ENCODE measurements around the gene AP4E1. TPM values are rescaled to one million over a fixed set of nuclear protein-coding genes. Genes with fewer than 3 reads are reported as not detected.
A peak's percentile ranks its signal among the peaks of the same experiment; 100 is the strongest.

AP4E1 gene
- total RNA-seq (6.5 TPM), polyA plus RNA-seq (5.9 TPM)
- long read RNA-seq, donor 1 = 0 reads
- long read RNA-seq, donor 2 = 0 reads
- long read RNA-seq, donor 3, full-length matches to known transcripts = 1 of 1 reads
- long read RNA-seq, donor 3, partial matches to known transcripts = 0 of 1 reads
- long read RNA-seq, donor 3, other reads (novel, unspliced or antisense) = 0 of 1 reads
- long read RNA-seq, donor 4, partial matches to known transcripts = 5 of 6 reads
- long read RNA-seq, donor 4, other reads (novel, unspliced or antisense) = 0 of 6 reads
- long read RNA-seq, donor 5 = 0 reads
- long read RNA-seq, donor 6 = 0 reads
- long read RNA-seq, donor 7, full-length matches to known transcripts = 1 of 1 reads
- long read RNA-seq, donor 7, partial matches to known transcripts = 0 of 1 reads
- long read RNA-seq, donor 7, other reads (novel, unspliced or antisense) = 0 of 1 reads
- long read RNA-seq, donor 8, full-length matches to known transcripts = 1 of 1 reads
- long read RNA-seq, donor 8, partial matches to known transcripts = 0 of 1 reads
- long read RNA-seq, donor 8, other reads (novel, unspliced or antisense) = 0 of 1 reads
- long read RNA-seq, donor 9 = 0 reads
- long read RNA-seq, donor 10 = 0 reads

DNA sequence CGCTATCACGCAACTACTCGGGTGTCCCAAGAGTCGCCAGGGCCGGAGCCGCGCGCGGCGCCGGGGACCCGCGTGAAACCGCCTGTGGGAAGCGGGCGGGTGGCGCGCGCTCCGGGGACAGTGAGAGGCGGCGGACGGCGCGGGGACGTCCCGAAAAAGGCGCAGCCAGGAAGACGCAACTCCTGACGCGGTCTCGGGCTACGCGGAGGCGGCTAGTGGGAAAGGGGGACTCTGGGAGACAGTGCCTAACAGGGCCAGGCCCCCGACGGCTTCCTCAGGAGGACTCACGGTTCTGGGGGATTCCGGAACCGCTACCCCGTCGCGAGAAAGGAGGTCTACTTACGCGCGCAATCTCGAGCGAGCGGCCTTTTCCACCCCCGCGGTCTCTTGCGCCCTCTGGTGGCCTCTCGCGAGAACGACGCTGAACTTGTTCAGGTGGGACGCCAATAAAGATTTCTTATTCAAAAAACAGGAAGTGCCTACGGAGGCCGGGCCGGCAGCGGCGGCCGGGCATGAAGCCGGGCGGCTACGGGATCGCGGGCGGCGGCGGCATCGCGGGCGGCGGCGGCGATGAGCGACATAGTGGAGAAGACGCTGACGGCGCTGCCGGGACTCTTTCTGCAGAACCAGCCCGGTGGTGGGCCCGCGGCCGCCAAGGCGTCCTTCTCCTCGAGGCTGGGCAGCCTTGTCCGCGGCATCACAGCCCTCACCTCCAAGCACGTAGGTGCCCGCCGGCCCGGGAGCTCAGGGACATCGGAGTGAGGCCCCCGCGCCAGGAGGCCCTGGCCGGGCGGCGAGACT is at the start of gene AP4E1:
TSS of gene AP4E1 (plus strand) at position 475 of the 801 bp plus-strand sequence. CDS start at position 571, 96 bp downstream.
- Histone ChIP-seq H3K36me3 (ENCODE audit: control insufficient read depth in 2 of 2, insufficient read depth in 2 of 2, low read length in 1 of 2) (peaks cover 3 to 9% of the 10 kb centered on the region in 2 donors), H3K9me3 (ENCODE audit: control insufficient read depth in 2 of 2, insufficient read depth in 1 of 2, low read length in 1 of 2) (no peaks in the 10 kb centered on the region), H3K4me3 (ENCODE audit: low read length in 2 of 2) (peak within 1 kb of the TSS; percentile 80 to 98), H3K27ac (ENCODE audit: low read depth in 1 of 2, low read length in 1 of 2) (peak within 1 kb of the TSS; percentile 85 to 92), H3K27me3 (ENCODE audit: control insufficient read depth in 2 of 2, insufficient read depth in 1 of 2, low read length in 1 of 2) (no peaks in the 10 kb centered on the region), H3K4me1 (ENCODE audit: control insufficient read depth in 2 of 2, insufficient read depth in 2 of 2, low read length in 2 of 2) (peaks cover 11 to 14% of the 10 kb centered on the region in 2 donors)
- peak; percentile 85 to 98 (median 93) for DNase-seq (ENCODE audit: low read depth in 6 of 9, low spot score in 9 of 9)
- under 1% methylated on average over 100 of the region's 100 CpGs for WGBS

DNA sequence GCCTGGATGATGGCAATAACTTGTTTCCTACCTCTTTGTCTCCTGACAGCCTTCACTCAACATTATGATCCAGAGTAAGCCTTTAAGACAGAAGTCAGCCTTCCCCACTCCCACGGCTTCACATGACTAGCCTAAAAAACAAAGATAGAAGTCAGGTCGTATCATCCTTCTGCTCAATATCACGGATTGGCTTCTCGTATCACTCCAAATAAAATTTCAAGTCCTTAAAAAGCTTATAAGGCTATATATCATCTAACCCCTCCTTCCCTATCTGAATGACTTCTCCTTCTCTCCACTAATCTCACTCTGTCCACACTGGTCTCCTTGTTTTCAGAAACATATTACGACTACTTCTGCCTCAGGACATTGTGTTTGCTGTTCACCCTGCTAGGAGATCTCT is 47.7 kb upstream of the AP4E1 start:
- 95% methylated on average over 5 of the region's 5 CpGs for WGBS
- Histone ChIP-seq H3K9me3 (ENCODE audit: control insufficient read depth in 2 of 2, insufficient read depth in 1 of 2, low read length in 1 of 2) (no peaks in the 10 kb centered on the region), H3K27ac (ENCODE audit: low read depth in 1 of 2, low read length in 1 of 2) (no peak overlapping the region), H3K27me3 (ENCODE audit: control insufficient read depth in 2 of 2, insufficient read depth in 1 of 2, low read length in 1 of 2) (no peaks in the 10 kb centered on the region), H3K36me3 (ENCODE audit: control insufficient read depth in 2 of 2, insufficient read depth in 2 of 2, low read length in 1 of 2) (no peaks in the 10 kb centered on the region), H3K4me3 (ENCODE audit: low read length in 2 of 2) (no peak overlapping the region), H3K4me1 (ENCODE audit: control insufficient read depth in 2 of 2, insufficient read depth in 2 of 2, low read length in 2 of 2) (no peaks in the 10 kb centered on the region)
- no peak for DNase-seq (ENCODE audit: low read depth in 6 of 9, low spot score in 9 of 9)

DNA sequence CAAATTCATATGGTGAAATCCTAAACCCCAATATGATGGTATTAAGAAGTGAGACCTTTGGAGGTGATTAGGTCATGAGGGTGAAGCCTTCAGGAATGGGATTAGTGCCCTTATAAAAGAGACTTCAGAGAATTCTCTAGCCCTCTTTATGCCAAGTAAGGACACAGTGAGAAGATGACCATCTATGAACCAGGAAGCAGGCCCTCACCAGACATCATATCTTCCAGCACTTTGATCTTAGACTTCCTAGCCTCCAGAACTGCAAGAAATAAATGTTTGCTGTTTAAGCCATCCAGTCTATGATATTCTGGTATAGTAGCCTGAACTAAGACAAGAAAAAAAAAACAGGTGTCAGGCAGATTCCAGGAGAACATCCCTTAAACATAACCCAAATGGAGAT is 45.9 kb upstream of the AP4E1 start:
- Histone ChIP-seq H3K36me3 (ENCODE audit: control insufficient read depth in 2 of 2, insufficient read depth in 2 of 2, low read length in 1 of 2) (no peaks in the 10 kb centered on the region), H3K9me3 (ENCODE audit: control insufficient read depth in 2 of 2, insufficient read depth in 1 of 2, low read length in 1 of 2) (no peaks in the 10 kb centered on the region), H3K4me1 (ENCODE audit: control insufficient read depth in 2 of 2, insufficient read depth in 2 of 2, low read length in 2 of 2) (no peaks in the 10 kb centered on the region), H3K4me3 (ENCODE audit: low read length in 2 of 2) (no peak overlapping the region), H3K27ac (ENCODE audit: low read depth in 1 of 2, low read length in 1 of 2) (no peak overlapping the region), H3K27me3 (ENCODE audit: control insufficient read depth in 2 of 2, insufficient read depth in 1 of 2, low read length in 1 of 2) (no peaks in the 10 kb centered on the region)
- DNase-seq (ENCODE audit: low read depth in 6 of 9, low spot score in 9 of 9) = no peak

DNA sequence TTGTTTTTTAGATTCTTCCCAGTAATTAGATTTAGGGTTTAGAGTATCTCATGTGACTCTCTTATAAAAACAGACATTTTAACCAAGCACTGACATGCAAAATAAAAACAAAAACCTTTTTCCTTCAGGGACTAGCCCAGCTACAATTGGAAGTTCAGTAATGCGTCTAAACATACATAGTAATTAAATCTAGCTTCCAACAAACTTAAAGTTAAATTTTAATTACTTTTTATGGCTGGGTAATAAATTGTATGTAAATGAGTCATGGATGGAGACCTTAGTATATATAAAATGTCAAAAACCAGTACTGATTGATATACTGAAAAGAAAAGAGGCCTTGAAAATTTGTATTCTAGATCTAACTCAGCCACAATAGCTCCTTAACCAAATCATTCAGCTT is 43.6 kb upstream of the AP4E1 start:
- WGBS = 94% methylated on average over 1 of the region's 1 CpG
- H3K9me3 ChIP-seq (ENCODE audit: control insufficient read depth in 2 of 2, insufficient read depth in 1 of 2, low read length in 1 of 2) = no peaks in the 10 kb centered on the region
- H3K27ac ChIP-seq (ENCODE audit: low read depth in 1 of 2, low read length in 1 of 2) = no peak overlapping the region
- H3K4me3 ChIP-seq (ENCODE audit: low read length in 2 of 2) = no peak overlapping the region
- no peak for DNase-seq (ENCODE audit: low read depth in 6 of 9, low spot score in 9 of 9)
- H3K27me3 ChIP-seq (ENCODE audit: control insufficient read depth in 2 of 2, insufficient read depth in 1 of 2, low read length in 1 of 2) = no peaks in the 10 kb centered on the region
- no peaks in the 10 kb centered on the region for H3K4me1 ChIP-seq (ENCODE audit: control insufficient read depth in 2 of 2, insufficient read depth in 2 of 2, low read length in 2 of 2)
- no peaks in the 10 kb centered on the region for H3K36me3 ChIP-seq (ENCODE audit: control insufficient read depth in 2 of 2, insufficient read depth in 2 of 2, low read length in 1 of 2)

DNA sequence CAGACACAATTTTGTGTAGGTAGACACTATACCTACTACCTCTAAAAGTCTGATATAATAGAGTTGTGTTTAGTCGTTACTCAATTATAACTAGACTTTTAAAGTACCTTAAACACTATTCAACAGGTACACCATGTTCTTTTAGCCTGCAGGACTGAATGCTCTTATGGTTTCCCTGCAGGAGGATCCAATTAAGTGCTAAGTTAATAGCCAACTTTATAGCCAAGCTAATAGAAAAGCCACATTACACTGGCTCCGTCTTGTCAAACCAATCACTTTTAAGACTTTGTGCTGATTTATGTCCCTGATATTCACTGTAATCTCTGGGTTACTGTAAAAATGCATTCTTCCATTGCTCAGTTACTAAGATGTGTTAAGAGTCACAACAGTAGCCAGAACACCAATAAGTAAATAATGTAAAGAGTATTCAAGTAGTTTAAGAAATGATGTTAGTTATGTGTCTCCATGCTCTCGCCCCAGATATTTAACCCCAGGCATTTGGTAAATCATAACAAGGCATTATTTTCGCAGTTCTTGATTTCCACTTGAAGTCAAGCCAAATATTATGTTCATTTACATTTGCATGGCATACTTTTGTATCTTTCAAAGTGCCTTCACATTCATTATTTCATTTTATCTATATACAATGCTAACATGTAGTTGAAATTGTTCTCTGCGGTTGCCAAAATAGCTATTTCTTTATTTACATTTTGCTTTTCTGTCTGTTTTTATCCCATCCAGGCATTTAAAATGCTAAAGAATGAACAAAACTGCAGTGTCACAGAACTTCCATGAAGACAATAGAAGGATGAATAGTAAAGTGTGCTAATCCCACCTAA is 42.7 kb upstream of the AP4E1 start:
- Histone ChIP-seq H3K4me1 (ENCODE audit: control insufficient read depth in 2 of 2, insufficient read depth in 2 of 2, low read length in 2 of 2) (no peaks in the 10 kb centered on the region), H3K36me3 (ENCODE audit: control insufficient read depth in 2 of 2, insufficient read depth in 2 of 2, low read length in 1 of 2) (no peaks in the 10 kb centered on the region), H3K9me3 (ENCODE audit: control insufficient read depth in 2 of 2, insufficient read depth in 1 of 2, low read length in 1 of 2) (no peaks in the 10 kb centered on the region), H3K4me3 (ENCODE audit: low read length in 2 of 2) (no peak overlapping the region), H3K27me3 (ENCODE audit: control insufficient read depth in 2 of 2, insufficient read depth in 1 of 2, low read length in 1 of 2) (no peaks in the 10 kb centered on the region), H3K27ac (ENCODE audit: low read depth in 1 of 2, low read length in 1 of 2) (no peak overlapping the region)
- no peak for DNase-seq (ENCODE audit: low read depth in 6 of 9, low spot score in 9 of 9)
- WGBS = 97% methylated on average over 5 of the region's 5 CpGs

DNA sequence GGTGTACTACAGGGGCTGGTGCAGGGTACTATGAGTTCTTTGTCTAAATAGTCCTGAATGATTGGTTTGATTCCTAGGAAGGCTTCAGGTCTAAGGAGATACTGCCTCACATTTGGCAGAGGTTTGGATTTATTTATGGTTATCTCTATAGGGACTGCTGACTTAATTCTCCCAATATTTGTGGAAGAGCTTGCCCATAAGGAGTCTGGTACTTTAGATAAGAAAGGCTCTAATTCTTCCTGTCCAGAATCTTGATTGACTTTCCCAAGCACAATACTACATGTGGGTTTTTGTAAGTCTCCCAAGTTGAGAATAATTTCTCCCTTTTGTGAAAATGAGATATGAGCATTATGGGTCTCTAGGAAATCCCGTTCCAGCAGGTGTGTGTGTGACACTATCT is 36.7 kb upstream of the AP4E1 start:
- WGBS = 99% methylated on average over 1 of the region's 1 CpG
- Histone ChIP-seq H3K4me1 (ENCODE audit: control insufficient read depth in 2 of 2, insufficient read depth in 2 of 2, low read length in 2 of 2) (no peaks in the 10 kb centered on the region), H3K4me3 (ENCODE audit: low read length in 2 of 2) (no peak overlapping the region), H3K27me3 (ENCODE audit: control insufficient read depth in 2 of 2, insufficient read depth in 1 of 2, low read length in 1 of 2) (no peaks in the 10 kb centered on the region), H3K36me3 (ENCODE audit: control insufficient read depth in 2 of 2, insufficient read depth in 2 of 2, low read length in 1 of 2) (no peaks in the 10 kb centered on the region), H3K27ac (ENCODE audit: low read depth in 1 of 2, low read length in 1 of 2) (no peak overlapping the region), H3K9me3 (ENCODE audit: control insufficient read depth in 2 of 2, insufficient read depth in 1 of 2, low read length in 1 of 2) (no peaks in the 10 kb centered on the region)
- no peak for DNase-seq (ENCODE audit: low read depth in 6 of 9, low spot score in 9 of 9)

DNA sequence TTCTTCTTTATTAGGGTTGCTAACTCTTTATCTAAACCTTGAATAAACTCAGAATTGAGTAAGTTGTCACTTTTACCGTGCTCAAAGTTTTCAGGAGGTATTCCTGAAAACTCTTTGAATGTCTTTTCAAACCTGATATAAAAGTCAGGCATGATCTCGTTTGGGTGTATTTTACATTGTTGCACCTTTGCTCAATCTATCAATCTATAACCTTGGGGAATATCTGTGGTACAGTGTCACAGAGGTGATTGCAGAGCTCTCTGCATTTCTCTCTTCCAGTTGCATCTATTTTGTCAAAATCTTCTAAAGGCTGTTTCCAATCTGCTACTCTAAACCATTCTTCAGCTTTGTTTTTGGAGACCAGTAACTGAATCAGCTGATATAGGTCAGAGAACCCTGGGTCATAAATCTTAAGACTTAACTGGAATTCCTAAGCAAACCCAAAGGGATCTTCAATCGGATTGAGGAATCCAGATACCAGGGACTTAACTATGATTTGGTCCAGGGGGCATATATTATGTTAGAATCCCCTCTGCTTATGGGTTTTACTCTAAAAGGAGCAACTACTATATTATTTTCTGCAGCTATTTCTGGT is 35.6 kb upstream of the AP4E1 start:
- Histone ChIP-seq H3K9me3 (ENCODE audit: control insufficient read depth in 2 of 2, insufficient read depth in 1 of 2, low read length in 1 of 2) (no peaks in the 10 kb centered on the region), H3K4me3 (ENCODE audit: low read length in 2 of 2) (no peak overlapping the region), H3K27ac (ENCODE audit: low read depth in 1 of 2, low read length in 1 of 2) (no peak overlapping the region), H3K27me3 (ENCODE audit: control insufficient read depth in 2 of 2, insufficient read depth in 1 of 2, low read length in 1 of 2) (no peaks in the 10 kb centered on the region), H3K4me1 (ENCODE audit: control insufficient read depth in 2 of 2, insufficient read depth in 2 of 2, low read length in 2 of 2) (no peaks in the 10 kb centered on the region), H3K36me3 (ENCODE audit: control insufficient read depth in 2 of 2, insufficient read depth in 2 of 2, low read length in 1 of 2) (no peaks in the 10 kb centered on the region)
- no peak for DNase-seq (ENCODE audit: low read depth in 6 of 9, low spot score in 9 of 9)
- 95% methylated on average over 3 of the region's 3 CpGs for WGBS

DNA sequence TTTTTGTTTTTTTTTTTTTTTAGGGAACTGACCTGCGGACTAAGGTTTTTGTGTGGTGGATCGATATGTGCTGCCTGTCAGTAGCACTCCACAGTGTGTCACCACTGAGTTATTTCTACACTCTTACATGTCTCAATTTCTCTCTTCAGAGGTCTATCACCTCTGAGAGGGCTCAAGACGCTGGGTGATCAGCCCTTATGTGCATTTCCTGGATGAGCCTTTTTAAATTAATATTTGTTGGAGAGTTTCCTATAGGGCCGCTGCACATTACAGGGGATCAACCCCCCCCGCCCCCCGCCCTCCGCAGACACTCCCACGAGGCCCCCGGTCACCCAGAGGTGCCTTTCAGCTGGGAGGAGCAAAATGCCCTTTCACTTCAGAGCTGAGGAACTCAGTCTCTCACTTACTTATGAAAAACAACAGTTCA is 34.5 kb upstream of the AP4E1 start:
- Histone ChIP-seq H3K4me3 (ENCODE audit: low read length in 2 of 2) (no peak overlapping the region), H3K9me3 (ENCODE audit: control insufficient read depth in 2 of 2, insufficient read depth in 1 of 2, low read length in 1 of 2) (no peaks in the 10 kb centered on the region), H3K27ac (ENCODE audit: low read depth in 1 of 2, low read length in 1 of 2) (no peak overlapping the region), H3K36me3 (ENCODE audit: control insufficient read depth in 2 of 2, insufficient read depth in 2 of 2, low read length in 1 of 2) (no peaks in the 10 kb centered on the region), H3K27me3 (ENCODE audit: control insufficient read depth in 2 of 2, insufficient read depth in 1 of 2, low read length in 1 of 2) (no peaks in the 10 kb centered on the region), H3K4me1 (ENCODE audit: control insufficient read depth in 2 of 2, insufficient read depth in 2 of 2, low read length in 2 of 2) (no peaks in the 10 kb centered on the region)
- 49% methylated on average over 9 of the region's 9 CpGs for WGBS
- peak in 1 of 9 donors; percentile 15 for DNase-seq (ENCODE audit: low read depth in 6 of 9, low spot score in 9 of 9)

All from thymus (tissue), 14 donors.